ENCODE measurements around the gene STIMATE.

- TF ChIP-seq, protein P1, sequence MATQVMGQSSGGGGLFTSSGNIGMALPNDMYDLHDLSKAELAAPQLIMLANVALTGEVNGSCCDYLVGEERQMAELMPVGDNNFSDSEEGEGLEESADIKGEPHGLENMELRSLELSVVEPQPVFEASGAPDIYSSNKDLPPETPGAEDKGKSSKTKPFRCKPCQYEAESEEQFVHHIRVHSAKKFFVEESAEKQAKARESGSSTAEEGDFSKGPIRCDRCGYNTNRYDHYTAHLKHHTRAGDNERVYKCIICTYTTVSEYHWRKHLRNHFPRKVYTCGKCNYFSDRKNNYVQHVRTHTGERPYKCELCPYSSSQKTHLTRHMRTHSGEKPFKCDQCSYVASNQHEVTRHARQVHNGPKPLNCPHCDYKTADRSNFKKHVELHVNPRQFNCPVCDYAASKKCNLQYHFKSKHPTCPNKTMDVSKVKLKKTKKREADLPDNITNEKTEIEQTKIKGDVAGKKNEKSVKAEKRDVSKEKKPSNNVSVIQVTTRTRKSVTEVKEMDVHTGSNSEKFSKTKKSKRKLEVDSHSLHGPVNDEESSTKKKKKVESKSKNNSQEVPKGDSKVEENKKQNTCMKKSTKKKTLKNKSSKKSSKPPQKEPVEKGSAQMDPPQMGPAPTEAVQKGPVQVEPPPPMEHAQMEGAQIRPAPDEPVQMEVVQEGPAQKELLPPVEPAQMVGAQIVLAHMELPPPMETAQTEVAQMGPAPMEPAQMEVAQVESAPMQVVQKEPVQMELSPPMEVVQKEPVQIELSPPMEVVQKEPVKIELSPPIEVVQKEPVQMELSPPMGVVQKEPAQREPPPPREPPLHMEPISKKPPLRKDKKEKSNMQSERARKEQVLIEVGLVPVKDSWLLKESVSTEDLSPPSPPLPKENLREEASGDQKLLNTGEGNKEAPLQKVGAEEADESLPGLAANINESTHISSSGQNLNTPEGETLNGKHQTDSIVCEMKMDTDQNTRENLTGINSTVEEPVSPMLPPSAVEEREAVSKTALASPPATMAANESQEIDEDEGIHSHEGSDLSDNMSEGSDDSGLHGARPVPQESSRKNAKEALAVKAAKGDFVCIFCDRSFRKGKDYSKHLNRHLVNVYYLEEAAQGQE (IDR thresholded peaks at IDR 0.05; ENCODE audit: insufficient read depth in 1 of 2, low read depth in 2 of 2, low read length in 2 of 2), result no peak
- TF ChIP-seq POLR2AphosphoS5 (IDR thresholded peaks at IDR 0.05; ENCODE audit: low read depth, low read length), result no peak
- no peak for TF ChIP-seq SIN3A (IDR thresholded peaks at IDR 0.05; ENCODE audit: borderline replicate concordance, insufficient read depth, low read length)
- no peak for TF ChIP-seq TAF1 (IDR thresholded peaks at IDR 0.05; ENCODE audit: borderline replicate concordance, insufficient read depth, low read length)
- TF ChIP-seq FOXP2 (optimal IDR thresholded peaks at IDR 0.05; ENCODE audit: borderline replicate concordance, extremely low read depth, extremely low read length, insufficient read depth), result no peak
These were observed 56.0 kb downstream of the STIMATE start for GRCh38 chr3:52841211-52841980.
